ENCODE data around the gene TRIL. TPM values are rescaled to one million over a fixed set of nuclear protein-coding genes. Genes with fewer than 3 reads are reported as not detected.

The TRIL gene
- total RNA-seq, 2 donors from 2014 or later, result 1.1 to 1.9 TPM

DNA sequence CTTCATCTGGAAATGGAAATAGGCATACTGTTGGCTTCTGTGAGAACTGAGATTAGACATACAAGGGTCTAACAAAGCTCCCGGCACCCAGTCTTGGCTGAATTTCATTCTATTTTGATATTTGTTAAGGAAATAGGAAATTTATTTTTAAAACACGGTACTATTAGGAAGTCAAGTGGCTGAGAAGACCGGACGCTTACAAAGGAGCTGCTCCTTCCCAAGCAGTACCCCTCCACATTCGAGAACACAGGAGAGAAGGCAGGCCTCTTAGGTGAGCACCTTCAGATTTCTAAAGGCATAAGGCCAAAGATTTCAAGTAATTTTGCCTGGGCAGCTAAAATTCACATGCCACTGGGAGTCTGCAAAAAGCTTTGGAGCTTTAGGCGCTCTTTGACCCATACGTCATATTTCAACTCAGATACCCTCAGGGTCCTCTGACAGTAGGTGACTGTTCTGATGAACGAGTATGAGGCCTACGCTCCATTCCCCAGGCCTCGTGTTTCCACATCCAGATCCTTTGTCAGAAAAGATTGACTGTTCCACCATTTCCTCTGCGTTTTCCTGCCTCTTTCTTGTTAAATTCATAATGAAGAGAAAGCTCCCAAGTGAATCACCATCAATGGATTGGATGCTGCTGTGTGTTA is 17.3 kb downstream of the TRIL start:
- intact Hi-C loops (cut with DNase I), result no loop called here
- Histone ChIP-seq H3K4me1 (no peaks in the 10 kb centered on the region), H3K9me3 (no peaks in the 10 kb centered on the region)

DNA sequence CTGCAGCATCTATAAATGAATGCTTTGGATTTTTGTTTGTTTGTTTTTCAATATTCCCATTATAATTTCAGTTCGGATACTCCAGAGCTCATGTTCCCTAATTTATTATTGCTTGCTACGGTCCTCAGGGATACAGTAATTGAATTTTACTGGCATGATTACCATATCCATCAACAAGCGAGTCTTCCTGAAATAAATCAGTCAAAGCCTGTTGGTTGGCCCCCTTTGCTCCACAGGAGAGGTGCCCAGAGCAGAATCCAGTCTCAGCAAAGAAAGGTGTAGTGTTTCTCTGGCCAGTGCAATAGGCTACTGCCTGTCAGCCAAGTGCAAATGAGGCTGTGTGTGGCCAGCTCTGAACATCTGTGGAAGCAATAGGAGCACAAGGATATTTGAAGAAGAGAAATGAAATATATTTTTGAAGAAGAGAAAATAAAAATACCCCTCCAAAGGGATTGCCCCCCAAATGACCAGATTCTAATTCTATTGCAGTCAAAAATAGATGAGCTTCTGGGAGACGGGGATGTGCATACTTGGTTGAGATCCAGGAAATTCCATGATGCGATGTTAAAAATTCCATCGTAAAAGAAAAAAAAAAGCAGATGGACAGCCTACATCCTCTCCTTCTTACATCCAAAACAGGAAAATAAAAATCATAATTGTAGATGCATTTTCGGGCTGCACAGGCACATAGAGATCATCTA is 18.1 kb downstream of the TRIL start:
- TF ChIP-seq, protein P1, sequence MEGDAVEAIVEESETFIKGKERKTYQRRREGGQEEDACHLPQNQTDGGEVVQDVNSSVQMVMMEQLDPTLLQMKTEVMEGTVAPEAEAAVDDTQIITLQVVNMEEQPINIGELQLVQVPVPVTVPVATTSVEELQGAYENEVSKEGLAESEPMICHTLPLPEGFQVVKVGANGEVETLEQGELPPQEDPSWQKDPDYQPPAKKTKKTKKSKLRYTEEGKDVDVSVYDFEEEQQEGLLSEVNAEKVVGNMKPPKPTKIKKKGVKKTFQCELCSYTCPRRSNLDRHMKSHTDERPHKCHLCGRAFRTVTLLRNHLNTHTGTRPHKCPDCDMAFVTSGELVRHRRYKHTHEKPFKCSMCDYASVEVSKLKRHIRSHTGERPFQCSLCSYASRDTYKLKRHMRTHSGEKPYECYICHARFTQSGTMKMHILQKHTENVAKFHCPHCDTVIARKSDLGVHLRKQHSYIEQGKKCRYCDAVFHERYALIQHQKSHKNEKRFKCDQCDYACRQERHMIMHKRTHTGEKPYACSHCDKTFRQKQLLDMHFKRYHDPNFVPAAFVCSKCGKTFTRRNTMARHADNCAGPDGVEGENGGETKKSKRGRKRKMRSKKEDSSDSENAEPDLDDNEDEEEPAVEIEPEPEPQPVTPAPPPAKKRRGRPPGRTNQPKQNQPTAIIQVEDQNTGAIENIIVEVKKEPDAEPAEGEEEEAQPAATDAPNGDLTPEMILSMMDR (IDR thresholded peaks at IDR 0.05), result no peak
- no peak for DNase-seq
- Histone ChIP-seq H3K27me3 (no peaks in the 10 kb centered on the region), H3K27ac (no peak overlapping the region), H3K9me3 (no peaks in the 10 kb centered on the region), H3K36me3 (no peaks in the 10 kb centered on the region), H3K9ac (ENCODE audit: low read depth in 2 of 2, low read length in 2 of 2) (no peak overlapping the region), H3K4me1 (no peaks in the 10 kb centered on the region), H3K4me3 (no peak overlapping the region)
- intact Hi-C loops (cut with DNase I), result no loop called here

More for the DNA sequence above, 17.3 kb downstream of the TRIL start:
- no peaks in the 10 kb centered on the region for H3K27me3 ChIP-seq
- TF ChIP-seq, protein P1 (IDR thresholded peaks at IDR 0.05), result no peak
- no peak overlapping the region for H3K4me3 ChIP-seq
- H3K36me3 ChIP-seq, result no peaks in the 10 kb centered on the region
- H3K9ac ChIP-seq (ENCODE audit: low read depth in 2 of 2, low read length in 2 of 2), result no peak overlapping the region
- no peak for DNase-seq
- H3K27ac ChIP-seq, result no peak overlapping the region

DNA sequence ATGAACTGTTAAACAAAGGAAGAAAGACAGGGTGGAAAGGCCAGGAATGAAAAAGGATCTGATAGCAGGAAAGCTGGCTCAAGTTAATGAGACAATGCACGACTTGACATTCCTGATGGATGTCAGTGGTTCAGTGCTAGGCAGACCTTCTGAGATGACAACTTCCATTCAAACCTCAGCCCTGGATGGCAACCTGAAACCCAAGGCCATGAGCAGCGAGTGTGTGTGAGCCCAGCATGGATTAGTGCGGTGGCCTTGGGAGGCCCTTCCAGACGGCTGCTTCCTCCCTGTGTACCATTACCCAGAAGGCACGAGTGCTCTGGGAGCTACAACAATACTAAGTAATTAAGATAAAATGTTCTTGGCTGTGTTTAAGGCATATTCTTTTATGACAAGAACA is 18.8 kb downstream of the TRIL start:
- Histone ChIP-seq H3K4me3 (no peak overlapping the region), H3K36me3 (no peaks in the 10 kb centered on the region), H3K4me1 (no peaks in the 10 kb centered on the region), H3K27me3 (no peaks in the 10 kb centered on the region), H3K9me3 (no peaks in the 10 kb centered on the region), H3K27ac (no peak overlapping the region), H3K9ac (ENCODE audit: low read depth in 2 of 2, low read length in 2 of 2) (no peak overlapping the region)
- no peak for DNase-seq
- TF ChIP-seq, protein P1 (IDR thresholded peaks at IDR 0.05), result no peak
- intact Hi-C loops (cut with DNase I), result no loop called here

DNA sequence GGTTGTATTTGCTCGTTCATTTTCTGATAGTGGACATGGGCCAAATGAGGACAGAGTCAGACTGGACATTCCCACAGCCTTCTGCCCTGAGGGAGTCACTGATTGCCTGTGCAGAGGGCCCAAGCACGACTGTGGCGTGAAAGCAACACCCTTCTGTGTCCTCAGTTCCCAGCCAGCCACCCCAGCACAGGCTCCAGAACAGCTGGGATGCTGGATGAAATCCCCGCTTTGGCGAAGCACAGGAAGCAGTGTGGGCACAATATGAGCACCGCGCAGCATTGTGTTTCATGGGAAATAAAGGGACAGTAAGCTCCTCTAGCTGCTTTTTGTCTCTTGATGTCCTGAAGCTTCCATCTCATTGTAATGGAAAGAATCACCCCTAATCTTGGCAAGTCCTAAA is 20.5 kb downstream of the TRIL start:
- Histone ChIP-seq H3K4me3 (no peak overlapping the region), H3K27me3 (no peaks in the 10 kb centered on the region), H3K36me3 (no peaks in the 10 kb centered on the region), H3K9me3 (no peaks in the 10 kb centered on the region), H3K27ac (no peak overlapping the region), H3K4me1 (no peaks in the 10 kb centered on the region), H3K9ac (ENCODE audit: low read depth in 2 of 2, low read length in 2 of 2) (no peak overlapping the region)
- TF ChIP-seq, protein P1 (IDR thresholded peaks at IDR 0.05), result no peak
- no peak for DNase-seq
- intact Hi-C loops (cut with DNase I), result no loop called here

DNA sequence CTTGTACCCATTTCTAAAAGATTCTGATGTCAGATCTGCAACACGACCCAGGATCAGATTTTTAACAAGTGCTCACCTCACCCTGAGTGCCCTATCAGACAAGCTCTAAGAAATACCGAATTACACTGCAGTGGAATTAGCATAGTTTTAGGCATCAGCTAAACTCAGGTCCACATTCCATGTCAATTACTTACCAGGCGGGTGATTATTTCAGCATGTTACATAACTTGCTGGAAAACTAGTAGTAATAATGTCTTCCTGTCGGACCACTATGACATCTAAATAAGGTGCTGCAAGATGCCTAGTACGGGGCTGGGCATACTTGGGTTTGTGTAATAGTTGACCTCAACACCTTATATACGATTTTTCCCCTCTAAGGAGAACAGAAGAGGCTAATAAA is 21.0 kb downstream of the TRIL start:
- TF ChIP-seq, protein P1 (IDR thresholded peaks at IDR 0.05), result no peak

More for the DNA sequence above, 21.0 kb downstream of the TRIL start:
- no peaks in the 10 kb centered on the region for H3K36me3 ChIP-seq
- no peaks in the 10 kb centered on the region for H3K9me3 ChIP-seq
- no peaks in the 10 kb centered on the region for H3K4me1 ChIP-seq
- no peak overlapping the region for H3K9ac ChIP-seq (ENCODE audit: low read depth in 2 of 2, low read length in 2 of 2)
- intact Hi-C loops (cut with DNase I), result no loop called here
- H3K4me3 ChIP-seq, result no peak overlapping the region
- H3K27me3 ChIP-seq, result no peaks in the 10 kb centered on the region
- no peak for DNase-seq
- no peak overlapping the region for H3K27ac ChIP-seq

Data from colonic mucosa (tissue), 4 donors.